Activated CD8-positive, alpha-beta memory T cell treated with anti-CD3 and anti-CD28 coated beads, Interleukin-2, amount 50 U/mL, for 4 hours (primary cell): ENCODE measurements around the gene ST7.

Experiments
- DNase-seq: peaks from one replicate; pipeline ENCODE4 v3.0.0-alpha.2; 2020

ST7 gene

DNA sequence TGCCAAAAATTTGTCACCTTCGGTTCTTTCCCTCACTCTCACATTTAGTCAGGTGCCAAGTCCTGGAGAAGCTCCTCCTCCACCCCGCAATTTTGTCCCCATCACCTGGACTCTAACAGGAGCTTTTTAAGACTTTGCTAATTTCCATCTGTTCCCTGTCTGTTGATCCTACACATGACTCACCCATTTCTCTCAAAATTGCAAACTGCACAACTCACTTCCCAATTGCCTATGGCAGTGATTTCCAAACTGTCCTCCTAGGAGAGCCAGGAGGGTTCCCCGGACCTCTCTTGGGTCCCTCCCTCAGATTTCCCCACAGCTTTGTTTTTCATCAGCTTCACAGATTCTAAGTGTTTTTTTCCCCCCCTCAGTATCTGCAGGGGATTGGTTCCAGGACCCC lies 249.2 kb downstream of the ST7 start:
- DNase-seq = no peak

DNA sequence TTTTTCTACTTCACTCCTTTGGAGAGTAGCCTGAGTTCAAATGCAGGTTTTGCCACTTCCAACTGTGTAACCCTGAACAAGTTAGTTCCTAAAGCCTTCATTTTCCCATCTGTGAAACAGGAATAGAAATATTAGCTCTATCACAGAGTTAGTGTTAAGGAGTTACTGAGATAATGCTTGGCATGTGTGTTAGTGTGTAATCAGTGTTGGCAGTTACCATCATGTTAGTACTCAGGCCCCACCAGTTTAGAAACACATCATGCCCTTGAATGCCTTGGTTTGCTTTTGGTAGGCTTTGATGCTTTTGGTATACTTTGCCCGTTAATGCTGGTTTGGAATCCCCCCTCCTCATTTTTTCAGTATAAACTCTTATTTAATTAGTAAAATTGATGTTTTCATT lies 249.9 kb downstream of the ST7 start:
- DNase-seq = no peak

DNA sequence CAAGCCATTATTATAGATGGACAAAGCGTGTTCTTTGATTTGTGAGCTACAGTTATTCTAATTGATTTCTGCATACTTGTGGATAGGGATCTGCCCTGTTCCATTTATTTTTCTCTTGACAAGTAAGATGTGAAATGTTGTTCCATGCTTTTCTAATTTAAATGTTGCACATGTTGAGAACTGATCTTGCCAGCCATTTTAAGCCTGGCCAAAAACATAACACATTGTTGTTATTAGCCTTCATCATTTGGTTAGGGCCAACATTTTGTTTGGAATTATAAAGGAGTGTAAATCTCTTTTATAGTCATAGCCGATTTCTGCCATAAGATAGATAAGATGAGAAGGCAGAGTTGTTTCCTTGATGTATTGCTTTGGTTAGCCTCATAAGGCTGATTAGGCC lies 252.6 kb downstream of the ST7 start:
- DNase-seq = no peak

DNA sequence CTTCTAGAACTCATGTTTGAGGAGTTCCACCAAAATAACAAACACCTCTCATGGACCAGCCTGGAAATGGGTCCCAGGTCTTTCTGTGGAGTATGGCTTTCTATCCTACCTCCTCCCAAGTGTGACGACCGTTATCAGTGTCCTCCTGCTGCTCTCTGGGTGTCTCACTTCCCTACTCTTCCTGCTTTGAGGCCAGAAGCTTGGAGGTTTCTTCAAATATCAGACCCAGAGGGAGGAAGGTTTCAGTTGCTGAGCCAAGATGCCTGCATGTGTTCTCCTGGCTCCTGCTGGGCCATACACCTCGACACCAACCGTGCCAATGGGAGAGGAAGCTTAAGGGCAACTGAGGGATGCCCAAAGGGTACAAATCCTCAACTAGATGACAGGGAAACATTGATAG lies 255.0 kb downstream of the ST7 start:
- no peak for DNase-seq

DNA sequence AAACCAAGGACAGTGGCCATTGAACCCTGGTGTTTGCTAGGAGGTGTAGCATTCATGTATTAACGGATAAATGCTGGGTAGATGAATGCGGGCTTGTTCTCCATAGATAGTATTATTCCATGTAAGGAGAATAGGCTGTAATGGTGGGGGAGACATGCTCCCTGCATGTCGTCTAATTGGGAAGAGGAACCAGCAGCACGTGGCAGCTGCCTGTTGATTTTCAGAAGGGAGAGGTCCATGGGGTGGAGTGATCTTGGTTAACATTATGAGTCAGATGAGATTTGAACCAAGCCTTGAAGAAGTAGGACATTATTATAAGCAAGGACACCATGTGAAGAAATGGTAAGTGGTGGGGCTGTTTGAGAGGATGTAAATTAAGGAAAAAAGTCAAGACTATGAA lies 257.1 kb downstream of the ST7 start:
- no peak for DNase-seq

DNA sequence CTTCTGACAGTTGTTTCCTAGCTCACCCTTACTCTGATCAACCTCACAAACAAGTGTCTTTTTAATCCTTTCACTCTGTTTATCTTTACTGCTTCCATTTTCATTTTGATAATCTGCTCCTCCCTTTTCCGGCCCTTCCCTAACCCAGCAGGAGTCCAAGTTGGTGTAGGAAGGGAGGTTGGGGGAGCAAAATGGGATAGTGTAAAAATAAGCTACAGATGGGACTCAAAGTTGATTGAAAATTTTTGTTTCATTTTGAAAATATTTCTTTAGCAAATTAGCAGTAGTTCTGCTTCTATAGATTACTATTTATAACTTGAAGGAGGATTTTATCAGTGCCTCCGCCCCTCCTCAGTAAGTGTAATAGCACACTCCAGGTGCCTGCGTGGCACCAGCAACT lies 257.6 kb downstream of the ST7 start:
- DNase-seq = no peak

DNA sequence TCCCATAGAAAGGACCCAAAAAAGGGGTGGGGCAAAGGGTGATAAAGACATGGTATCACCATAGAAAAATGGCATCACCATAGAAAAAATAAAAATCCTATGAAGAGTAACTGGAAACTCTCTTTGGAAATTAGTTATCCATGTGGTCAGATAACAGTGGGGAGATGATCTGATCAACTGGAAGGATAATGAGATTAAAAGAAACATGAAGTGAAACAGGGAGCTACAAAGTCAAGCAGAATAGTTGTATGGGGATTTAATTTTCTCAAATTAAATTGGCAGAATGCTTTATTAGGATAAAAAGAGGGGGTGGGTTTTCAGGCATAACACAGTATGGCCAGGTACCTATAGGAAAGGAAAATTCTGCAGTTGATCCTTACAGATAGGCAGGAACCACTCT lies 258.3 kb downstream of the ST7 start:
- no peak for DNase-seq

DNA sequence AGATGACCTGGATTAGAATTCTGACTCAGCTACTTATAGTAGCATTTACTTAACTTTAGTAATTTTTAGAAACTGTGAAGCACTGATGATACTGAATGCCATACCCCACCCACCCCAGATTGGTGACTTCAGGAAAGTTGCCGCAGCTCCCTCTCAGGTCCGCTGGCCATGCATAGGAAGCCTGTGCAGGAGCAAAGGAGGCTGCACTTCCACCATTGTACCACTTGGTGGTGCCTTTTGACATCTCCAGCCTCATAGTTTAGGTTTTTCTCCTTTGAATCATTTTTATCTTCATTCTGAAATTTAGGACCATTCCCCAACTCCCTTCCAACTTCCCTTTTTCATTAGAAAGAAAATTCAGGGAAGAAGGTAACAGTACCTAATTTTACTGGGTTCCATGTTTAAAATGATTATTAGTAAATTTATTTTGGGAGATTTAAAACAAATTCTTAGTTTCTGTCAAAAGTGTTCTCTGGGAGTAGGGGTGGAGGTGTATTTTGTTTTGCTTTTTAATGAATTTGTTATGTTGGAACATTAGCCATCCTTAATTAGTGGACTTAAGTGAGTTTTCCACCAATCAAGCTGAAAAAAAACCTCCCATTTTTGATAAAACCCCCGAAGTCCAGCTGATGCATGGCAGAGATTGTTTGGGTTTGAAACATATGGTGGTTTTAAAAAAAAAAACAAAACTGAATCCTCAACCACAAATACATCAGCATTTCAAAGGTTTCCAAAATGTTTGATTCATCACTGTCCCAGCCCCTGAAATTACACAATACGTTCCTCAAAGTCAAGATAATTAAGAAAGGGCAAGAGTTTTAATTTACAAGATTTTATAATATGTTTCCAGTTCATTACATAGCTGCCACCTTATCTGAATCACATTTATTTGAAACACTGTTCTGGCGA lies 259.9 kb downstream of the ST7 start:
- DNase-seq = peak; percentile 38

DNA sequence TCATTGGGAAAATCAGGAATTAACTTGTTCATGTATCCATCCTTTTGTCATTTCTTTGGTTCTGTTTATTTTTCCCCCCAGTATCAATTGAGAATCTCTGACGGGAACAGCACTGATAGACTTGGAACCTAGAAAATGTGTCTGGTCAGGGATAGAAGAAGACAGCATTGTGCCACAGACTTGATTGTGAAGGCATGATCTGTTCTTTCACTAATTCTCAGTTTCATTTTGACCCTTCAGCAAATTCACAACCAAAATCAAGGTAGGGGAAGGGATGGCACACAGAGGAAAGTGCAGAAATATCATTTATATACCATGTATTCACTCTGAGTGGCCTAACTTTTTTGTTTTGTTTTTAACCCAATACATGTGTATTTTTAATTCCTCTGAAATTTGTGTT lies 262.7 kb downstream of the ST7 start:
- DNase-seq = no peak

DNA sequence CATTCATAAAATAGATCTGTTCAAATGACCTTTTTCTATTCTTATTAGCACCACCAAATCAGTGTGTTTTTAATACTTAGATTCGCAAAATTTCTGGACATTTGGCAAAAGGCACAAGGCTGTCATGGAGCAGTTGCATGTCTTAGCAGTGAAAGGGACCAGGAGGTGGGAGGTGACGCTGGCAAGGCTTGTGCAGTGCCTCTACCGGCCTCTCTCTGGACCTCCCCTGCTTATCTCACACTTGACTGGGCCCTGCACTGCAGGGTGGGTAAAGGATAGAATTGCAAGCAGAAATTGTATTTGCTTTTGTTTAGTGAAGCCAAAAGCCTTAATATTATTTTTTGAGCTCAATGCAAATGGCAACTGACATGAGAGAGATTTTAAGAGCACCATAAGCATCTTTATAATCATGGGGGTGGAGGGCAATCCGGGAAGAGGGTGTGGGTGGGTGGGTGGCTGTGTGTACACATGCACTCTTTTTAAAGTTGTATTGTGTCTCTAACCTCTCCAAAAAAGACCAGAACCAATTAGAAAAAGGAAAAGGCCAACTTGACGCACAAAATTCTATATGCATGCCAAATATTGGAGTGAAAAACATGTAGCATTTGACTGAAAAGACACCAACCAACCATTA lies 263.3 kb downstream of the ST7 start:
- DNase-seq = no peak

DNA sequence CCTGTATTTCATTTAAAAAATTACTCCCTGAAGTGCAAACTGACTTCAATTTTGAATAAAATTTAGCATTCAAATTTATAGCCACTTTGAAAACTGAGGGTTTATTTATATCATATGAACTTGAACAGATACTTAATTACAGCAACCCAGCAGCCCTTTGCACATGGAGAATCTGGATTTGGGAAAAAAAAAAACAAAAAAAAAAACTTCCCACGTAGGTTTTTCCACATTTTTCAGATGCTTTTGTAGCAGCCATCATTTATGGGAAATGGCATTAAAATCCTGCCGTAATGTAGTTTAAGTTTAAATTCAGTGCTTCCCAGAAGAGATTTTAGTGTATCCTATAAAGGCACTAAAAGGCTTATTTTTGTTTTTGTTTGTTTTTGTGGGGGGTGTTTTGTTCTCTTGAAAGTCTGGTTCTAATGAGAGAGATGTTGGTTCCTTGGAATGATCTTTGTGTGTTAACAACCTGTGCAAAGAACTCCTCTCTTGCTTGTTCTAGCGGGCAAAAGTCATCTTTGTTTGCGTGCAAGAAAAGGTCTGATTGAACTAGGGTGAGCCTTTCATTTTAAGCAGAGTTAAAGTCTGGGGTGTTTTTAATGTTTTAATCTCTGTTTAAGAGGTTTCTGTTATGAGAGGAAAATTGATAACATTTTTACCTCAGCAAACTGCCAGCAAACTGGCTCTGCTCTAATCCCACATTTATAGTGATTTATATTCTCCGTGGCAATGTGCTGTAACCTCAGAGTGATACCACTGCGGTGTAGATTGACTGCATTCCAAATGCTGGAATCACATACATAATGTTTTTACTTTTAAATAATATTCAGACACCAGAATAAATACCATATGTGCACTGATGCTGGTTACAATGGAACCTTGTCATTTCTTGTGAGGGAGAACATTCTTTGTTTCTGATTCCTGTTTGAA lies 264.1 kb downstream of the ST7 start:
- no peak for DNase-seq

DNA sequence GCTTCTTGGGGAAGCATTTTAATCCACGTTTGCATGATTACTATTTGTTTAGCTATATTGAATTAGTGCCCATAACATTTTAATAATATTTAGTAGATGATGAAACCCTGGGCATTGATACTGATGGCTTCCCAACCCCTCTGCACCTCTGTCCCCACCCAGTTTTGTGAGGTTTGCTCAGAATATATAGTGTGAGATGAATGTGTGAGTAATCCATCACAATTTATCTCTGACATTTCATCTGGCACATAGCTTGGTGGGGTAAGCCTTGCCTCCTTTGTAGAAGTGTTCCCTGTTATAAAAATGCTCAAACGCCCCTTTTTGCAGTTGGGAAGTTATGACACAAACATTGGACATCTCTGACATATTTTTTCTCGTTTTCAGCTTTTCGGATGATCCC lies 265.4 kb downstream of the ST7 start:
- DNase-seq = no peak

DNA sequence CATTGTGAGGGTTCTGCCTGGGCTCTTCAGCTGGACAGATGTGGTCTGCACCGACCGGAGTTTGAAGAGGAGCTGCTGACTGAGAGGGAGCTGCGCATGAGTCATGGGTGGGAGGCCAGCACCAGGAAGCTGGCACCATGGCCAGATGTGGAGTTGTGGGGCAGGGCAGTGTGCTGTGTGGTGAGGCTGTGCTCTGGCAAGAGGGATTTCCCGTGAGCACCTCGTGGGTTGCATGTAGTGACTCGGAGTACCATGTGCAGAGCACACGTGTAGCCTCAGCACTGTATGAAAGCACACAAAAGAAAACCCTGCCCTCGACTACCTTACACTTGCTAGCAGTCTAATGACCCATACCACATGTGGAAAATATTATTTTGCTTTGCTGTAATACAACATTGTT lies 266.2 kb downstream of the ST7 start:
- no peak for DNase-seq

DNA sequence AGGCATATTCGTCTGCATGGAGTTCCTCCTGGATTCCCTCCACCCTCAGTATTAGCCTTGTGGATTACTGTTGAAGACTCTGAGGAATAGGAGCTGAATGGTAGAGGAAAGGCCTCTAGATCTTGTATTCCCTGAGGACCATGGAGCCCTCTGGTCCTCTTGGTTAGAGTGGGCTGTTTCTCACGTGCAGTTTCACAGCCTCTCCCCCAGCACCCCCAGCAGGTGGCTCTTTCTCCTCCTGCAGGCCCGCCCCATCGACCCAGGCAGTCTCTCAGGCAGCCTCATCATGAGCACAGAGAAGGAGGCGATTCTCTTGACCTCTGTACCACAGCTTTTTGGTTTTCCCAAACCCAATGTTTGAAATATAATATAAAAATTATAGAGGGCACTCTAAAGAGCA lies 267.5 kb downstream of the ST7 start:
- no peak for DNase-seq

DNA sequence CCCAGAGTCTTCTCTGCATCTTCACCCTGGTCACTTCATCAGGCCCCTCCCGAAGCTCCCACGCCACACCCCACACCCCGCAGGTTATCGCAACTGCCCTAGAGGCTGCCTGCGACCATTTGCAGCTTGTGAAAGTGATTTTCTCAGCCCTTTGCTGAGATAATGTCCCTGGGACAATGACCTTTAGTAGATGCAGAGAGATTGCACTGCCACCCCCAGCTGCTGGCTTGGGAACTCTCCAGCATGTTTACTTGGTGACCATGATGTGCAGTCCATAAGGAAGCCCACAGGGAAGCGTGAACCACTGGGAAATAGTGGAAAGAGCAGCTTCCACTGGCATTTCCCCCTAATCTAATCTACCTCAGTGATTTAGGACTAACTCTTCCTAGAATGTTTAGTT lies 272.2 kb downstream of the ST7 start:
- no peak for DNase-seq

DNA sequence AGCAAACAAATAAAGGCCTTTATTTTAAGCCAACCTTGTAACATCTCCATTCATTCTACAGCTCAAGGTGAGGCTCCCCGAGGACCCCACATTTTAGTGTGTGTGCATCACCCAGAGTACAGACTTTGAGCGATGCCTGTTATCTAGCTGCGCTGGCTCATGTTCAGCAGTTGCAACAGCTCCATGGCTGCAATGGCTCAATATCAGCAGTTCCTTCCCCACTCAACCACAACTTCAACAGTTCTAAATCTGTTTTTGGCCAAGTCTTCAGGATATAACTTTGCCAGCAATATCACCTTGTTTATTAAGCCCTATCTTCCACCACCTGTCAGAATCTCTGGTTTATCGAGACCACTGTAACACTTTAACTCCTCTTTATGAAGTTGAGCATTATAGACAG lies 273.8 kb downstream of the ST7 start:
- no peak for DNase-seq

DNA sequence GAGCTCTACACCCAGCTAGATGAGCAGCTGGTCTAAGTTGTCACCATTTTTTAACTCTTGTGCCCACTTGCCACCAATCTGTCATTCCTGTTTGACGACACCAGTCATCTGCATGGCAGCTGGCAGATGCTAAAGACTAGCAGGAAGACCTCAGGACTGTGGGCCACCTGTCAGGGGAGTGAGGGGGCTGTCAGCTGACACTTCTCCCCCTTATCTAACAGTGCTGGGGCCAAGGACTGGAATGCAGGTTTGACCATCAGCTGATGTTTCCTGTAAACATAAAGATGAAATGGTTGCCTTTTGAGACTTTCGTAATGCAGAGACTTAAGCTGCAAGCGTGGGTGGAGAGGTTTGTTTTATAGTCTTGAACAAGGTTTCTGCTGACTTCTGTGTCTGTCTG lies 276.0 kb downstream of the ST7 start:
- no peak for DNase-seq

DNA sequence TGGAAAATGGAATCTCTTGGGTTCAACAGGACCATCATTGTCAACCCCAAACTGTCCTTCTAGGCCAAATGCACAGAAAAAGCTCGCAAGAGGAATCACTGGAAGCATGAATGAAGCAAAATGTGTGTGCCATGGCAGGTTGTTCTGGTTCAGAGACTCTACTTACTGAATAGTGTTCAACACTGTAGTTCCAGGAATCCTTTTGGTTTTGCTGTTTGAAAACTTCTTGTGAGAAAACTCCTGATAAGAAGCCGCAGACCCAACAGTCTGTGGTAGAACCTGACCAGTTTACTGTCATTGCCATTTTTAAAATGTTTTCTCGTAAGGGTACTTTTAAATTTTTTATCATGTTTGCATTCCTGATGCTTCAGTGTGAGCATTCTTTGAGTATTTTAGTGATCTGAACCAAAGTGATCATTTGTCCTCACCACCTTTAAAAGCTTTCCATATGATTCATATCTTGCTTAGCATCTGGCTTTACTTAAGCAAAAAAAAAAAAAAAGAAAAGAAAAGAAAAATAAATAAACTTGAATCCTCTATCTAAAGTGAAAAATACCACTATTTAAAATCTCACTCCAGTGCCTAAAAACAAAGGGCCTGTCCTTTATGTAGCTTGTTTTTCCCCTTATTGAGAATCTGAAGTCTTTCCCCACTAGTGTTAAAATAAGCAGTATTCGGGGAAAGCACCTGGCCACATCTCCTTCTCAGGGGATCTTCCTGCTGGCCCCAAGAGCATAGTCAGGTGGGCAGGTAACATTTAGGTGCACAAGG lies 277.2 kb downstream of the ST7 start:
- DNase-seq = no peak

DNA sequence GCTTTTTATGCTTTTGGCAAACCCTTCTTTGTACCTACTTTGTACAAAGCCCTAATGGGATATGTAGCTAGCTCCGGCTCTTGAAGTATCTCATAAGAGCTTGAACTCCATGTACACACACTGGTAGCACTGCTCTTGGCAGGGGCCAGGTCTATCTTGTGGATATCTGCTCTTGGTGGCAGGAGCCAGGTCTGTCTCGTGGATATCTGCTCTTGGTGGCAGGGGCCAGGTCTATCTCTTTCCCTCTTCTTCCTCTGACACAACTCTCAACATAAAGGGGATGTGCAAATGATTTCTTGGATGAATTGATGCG lies 277.7 kb downstream of the ST7 start:
- no peak for DNase-seq

DNA sequence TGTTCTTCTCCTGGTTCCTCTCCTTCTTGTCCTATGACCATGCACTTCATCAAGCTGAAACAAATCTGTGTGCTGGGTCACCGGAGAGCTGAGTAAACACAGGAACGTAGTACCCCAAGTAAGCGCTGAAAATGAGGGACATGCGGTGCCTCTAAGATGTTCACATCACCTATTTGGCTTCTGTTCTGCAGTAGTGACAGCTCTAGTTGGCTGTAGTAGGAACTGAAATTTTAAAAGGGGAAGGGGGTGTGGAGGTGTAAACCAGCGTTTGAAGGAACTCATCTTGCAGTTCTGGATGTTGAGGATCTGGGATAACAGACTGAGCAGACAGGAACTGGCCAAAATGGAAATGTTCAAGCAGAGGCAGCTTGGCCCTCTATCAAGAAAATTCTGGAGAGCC lies 284.3 kb downstream of the ST7 start:
- no peak for DNase-seq

DNA sequence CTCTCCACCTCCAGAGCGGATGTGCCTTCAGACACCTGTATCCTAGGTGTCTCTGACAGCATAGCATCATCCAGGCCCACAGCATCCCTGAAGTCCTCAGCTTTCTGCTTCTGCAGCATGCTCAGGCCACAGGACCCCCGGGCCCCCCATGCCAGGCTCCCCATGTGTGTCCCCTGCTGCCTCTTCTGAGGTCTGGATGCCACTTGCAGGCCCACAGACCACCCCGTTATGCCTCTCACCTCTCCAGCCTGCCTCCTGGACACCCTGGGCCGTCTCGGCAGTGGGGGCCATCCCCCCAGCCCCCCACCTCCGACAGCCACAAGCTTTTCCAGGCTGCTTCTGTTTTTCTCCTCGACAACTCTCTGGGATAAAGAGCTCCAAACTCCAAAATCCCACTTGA lies 285.2 kb downstream of the ST7 start:
- no peak for DNase-seq

DNA sequence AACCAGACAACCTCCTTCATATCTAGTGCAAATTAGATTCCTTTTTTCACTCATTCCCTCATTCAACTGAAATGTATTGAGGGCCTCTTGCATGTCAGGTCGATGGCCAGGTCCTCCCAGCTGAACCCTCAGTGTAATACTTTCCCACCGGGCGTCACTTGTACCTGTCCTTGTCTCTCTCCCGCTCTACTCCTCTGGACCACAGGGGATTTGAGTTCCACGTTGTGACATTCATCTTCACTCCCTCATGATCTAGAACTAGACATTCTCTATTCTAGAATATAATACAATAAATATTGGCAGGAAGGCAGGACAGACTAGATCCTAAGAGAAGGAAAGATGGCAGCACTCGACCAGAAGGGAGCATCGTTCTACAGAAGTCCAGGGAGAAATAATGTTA lies 285.6 kb downstream of the ST7 start:
- DNase-seq = no peak

DNA sequence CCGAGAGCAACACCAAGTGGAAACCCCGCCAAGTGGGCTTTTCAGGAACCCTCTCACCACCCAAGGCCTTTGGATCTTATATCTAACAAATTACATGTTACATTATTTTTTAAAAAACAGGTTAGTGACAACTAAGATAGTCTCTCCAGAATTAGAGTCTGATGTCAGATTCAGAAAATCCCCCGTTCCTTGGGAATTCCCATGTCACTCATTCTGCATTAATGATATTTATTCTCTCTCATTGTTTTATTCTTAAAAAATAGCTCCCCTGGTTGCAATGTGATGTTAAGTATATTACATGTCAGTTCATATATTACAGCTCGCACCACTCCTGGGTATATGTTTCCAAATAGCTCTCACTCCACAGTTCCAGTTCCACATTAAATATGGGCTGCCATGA lies 287.8 kb downstream of the ST7 start:
- no peak for DNase-seq
